Smooth muscle cell (in vitro differentiated cells): ENCODE measurements around the gene LRRC8D. TPM values are rescaled to one million over a fixed set of nuclear protein-coding genes. Genes with fewer than 3 reads are reported as not detected.

Experiments used
- DNase-seq: peaks from one replicate; lab custom pipeline; 2025; ENCODE audit not compliant: unreplicated experiment; lab: John Stamatoyannopoulos, UW
- H2AFZ ChIP-seq: fragments of 200-600 bp; sonication (generic); 2 replicates; pipeline ENCODE4 v1.6.0; 2016; ENCODE audit warnings: antibody characterized with exemption, low read depth, mild to moderate bottlenecking
- H3F3A ChIP-seq: fragments of 200-600 bp; sonication (generic); 2 replicates; pipeline ENCODE4 v1.6.0; 2017; ENCODE audit warnings: antibody characterized with exemption, low read depth
- H3K27ac ChIP-seq: fragments of 200-600 bp; sonication (generic); 2 replicates; pipeline ENCODE4 v1.5.1; 2016; ENCODE audit warnings: low read depth, mild to moderate bottlenecking
- H3K27me3 ChIP-seq: fragments of 200-600 bp; sonication (generic); 2 replicates; pipeline ENCODE4 v1.6.1; 2016; ENCODE audit warnings: low read depth, mild to moderate bottlenecking
- H3K36me3 ChIP-seq: fragments of 200-600 bp; sonication (generic); 2 replicates; pipeline ENCODE4 v1.5.1; 2016; ENCODE audit warnings: low read depth
- H3K4me1 ChIP-seq: fragments of 200-600 bp; sonication (generic); 2 replicates; pipeline ENCODE4 v1.5.1; 2016; ENCODE audit warnings: low read depth
- H3K4me2 ChIP-seq: fragments of 200-600 bp; sonication (generic); 2 replicates; pipeline ENCODE4 v1.6.0; 2016; ENCODE audit warnings: mild to moderate bottlenecking
- H3K4me3 ChIP-seq: fragments of 200-600 bp; sonication (generic); 2 replicates; pipeline ENCODE4 v1.5.1; 2016; ENCODE audit warnings: mild to moderate bottlenecking
- H3K79me2 ChIP-seq: fragments of 200-600 bp; sonication (generic); 2 replicates; pipeline ENCODE4 v1.6.0; 2016; ENCODE audit warnings: low read depth, mild to moderate bottlenecking
- H3K9ac ChIP-seq: fragments of 200-600 bp; sonication (generic); 2 replicates; pipeline ENCODE4 v1.6.0; 2016; ENCODE audit warnings: low read depth
- H3K9me3 ChIP-seq: fragments of 200-600 bp; sonication (generic); replicated peaks from 2 replicates; pipeline ENCODE4 v1.5.1; 2016; ENCODE audit warnings: low read depth
- H4K20me1 ChIP-seq: fragments of 200-600 bp; sonication (generic); 2 replicates; pipeline ENCODE4 v1.6.0; 2016; ENCODE audit warnings: low read depth
- CTCF ChIP-seq: fragments of 200-600 bp; sonication (generic); IDR thresholded peaks from 2 replicates; pipeline ENCODE4 v1.5.1; 2017; ENCODE audit warnings: borderline replicate concordance, mild to moderate bottlenecking, antibody characterized with exemption; ENCODE audit not compliant: insufficient read depth, poor library complexity, severe bottlenecking
- whole genome bisulfite sequencing: methylation state at CpG from one replicate; pipeline ENCODE4 v1.1.7; 2016; ENCODE audit warnings: low lambda C conversion rate; 5-methylcytosine and 5-hydroxymethylcytosine counted together
- polyA plus RNA-seq: library from polyadenylated mRNA; unstranded; fragments of >200 nt; fragmentation: Nextera tagmentation; extraction: Ambion mirVana; gene quantifications from 2 replicates; pipeline ENCODE4 v1.2.1, GENCODE V29; 2016
- total RNA-seq: library from RNA; depleted of rRNA; stranded (reverse); fragments of >200 nt; gene quantifications from 2 replicates; pipeline ENCODE4 v1.2.3, GENCODE V29; 2014

The LRRC8D gene
- total and polyA plus RNA-seq, 2 experiments from 2014 or later = 5.2 to 25.1 TPM

DNA sequence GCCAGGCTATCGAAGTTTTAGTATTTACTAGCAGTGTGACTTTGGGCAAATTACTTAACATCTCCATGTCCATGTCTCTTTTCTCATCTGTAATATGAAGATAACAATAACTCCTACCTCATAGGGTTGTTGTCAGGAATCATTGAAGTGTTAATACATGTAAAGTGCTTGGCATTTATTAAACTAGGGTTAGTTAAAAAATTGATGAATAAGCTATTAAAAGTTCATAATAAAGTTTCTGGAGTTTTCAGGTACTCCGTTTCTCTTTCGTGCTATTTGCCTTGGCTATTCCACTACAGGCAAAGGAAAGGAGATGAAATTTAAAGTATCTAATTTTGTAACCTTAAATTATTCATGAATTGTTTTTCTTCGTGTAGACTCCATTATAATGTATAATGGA, 16.7 kb downstream of the LRRC8D start:
- H3K27ac ChIP-seq = no peak overlapping the region
- peaks cover 3% of the 10 kb centered on the region for H3F3A ChIP-seq
- no peaks in the 10 kb centered on the region for H3K9me3 ChIP-seq
- H3K4me3 ChIP-seq = no peak overlapping the region
- whole genome bisulfite sequencing = 85% methylated on average over 4 of the region's 4 CpGs
- no peak overlapping the region for H3K4me2 ChIP-seq
- no peak for DNase-seq
- no peaks in the 10 kb centered on the region for H3K36me3 ChIP-seq
- H4K20me1 ChIP-seq = no peaks in the 10 kb centered on the region
- H3K4me1 ChIP-seq = peaks cover 10% of the 10 kb centered on the region
- H2AFZ ChIP-seq = no peak overlapping the region
- no peaks in the 10 kb centered on the region for H3K79me2 ChIP-seq
- H3K27me3 ChIP-seq = no peaks in the 10 kb centered on the region
- no peak overlapping the region for H3K9ac ChIP-seq
- no peak for TF ChIP-seq CTCF

DNA sequence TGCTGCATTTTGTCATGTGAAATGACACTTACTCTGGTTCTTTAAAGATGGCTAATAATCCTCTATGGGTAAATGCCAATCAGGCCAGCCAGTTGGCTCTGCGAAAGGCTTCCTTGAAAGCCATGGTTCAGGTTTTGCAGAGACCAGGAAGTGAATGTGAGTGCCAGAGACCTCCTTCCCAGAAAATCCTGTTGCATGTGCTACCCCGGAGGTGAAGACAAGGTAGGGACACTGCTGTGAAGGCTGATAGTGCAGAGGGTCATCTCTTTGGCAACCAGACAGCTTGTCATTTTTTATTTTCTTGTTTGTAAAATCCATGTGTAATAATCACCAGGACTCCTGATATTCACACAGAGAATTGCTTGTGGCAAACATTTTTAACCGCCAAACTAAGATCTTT, 18.7 kb downstream of the LRRC8D start:
- WGBS = 73% methylated on average over 3 of the region's 3 CpGs
- Histone ChIP-seq H4K20me1 (no peaks in the 10 kb centered on the region), H3K79me2 (no peaks in the 10 kb centered on the region), H3K27me3 (no peaks in the 10 kb centered on the region), H3K4me3 (no peak overlapping the region), H3K27ac (no peak overlapping the region), H3K9ac (no peak overlapping the region), H3F3A (no peaks in the 10 kb centered on the region), H2AFZ (no peak overlapping the region), H3K4me2 (no peak overlapping the region), H3K36me3 (no peaks in the 10 kb centered on the region), H3K9me3 (no peaks in the 10 kb centered on the region), H3K4me1 (peaks cover 11% of the 10 kb centered on the region)
- DNase-seq = no peak
- TF ChIP-seq CTCF = no peak

GRCh38 chr1:89841507-89841906, 20.7 kb downstream of the LRRC8D start:
- Histone ChIP-seq H3K79me2 (peaks cover 3% of the 10 kb centered on the region), H3K27ac (no peak overlapping the region), H3K4me3 (no peak overlapping the region), H3K4me1 (peaks cover 9% of the 10 kb centered on the region), H2AFZ (no peak overlapping the region), H3K27me3 (no peaks in the 10 kb centered on the region), H3K36me3 (no peaks in the 10 kb centered on the region), H3K9ac (no peak overlapping the region), H3K9me3 (no peaks in the 10 kb centered on the region), H3K4me2 (no peak overlapping the region), H3F3A (no peaks in the 10 kb centered on the region), H4K20me1 (no peaks in the 10 kb centered on the region)
- no peak for DNase-seq
- 98% methylated on average over 2 of the region's 2 CpGs for WGBS
- TF ChIP-seq CTCF = no peak

- Histone ChIP-seq H3K4me3 (peak overlapping the region; percentile 71), H3K9ac (no peak overlapping the region), H3F3A (no peaks in the 10 kb centered on the region), H3K79me2 (peaks cover 3% of the 10 kb centered on the region), H3K27ac (peak overlapping the region; percentile 10), H3K9me3 (no peaks in the 10 kb centered on the region), H3K4me1 (peaks cover 6% of the 10 kb centered on the region), H3K36me3 (no peaks in the 10 kb centered on the region), H4K20me1 (no peaks in the 10 kb centered on the region), H2AFZ (peak overlapping the region; percentile 86), H3K27me3 (no peaks in the 10 kb centered on the region), H3K4me2 (peak overlapping the region; percentile 93)
- DNase-seq = no peak
- TF ChIP-seq CTCF = no peak
- 50% methylated on average over 9 of the region's 9 CpGs for WGBS
These were observed 21.9 kb downstream of the LRRC8D start for GRCh38 chr1:89842567-89843272.
